ENCODE results near the gene LIME1. TPM values are rescaled to one million over a fixed set of nuclear protein-coding genes. Genes with fewer than 3 reads are reported as not detected.

The LIME1 gene
- total RNA-seq, 1 donor from 2014 or later = 8.1 TPM

GRCh38 chr20:63734946-63735858 lies 1.3 kb upstream of the LIME1 start:
- intact Hi-C loops (cut with DNase I) = no loop called here
- peak; percentile 58 for DNase-seq (ENCODE audit: low spot score)

GRCh38 chr20:63736893-63737694 lies 630 bp downstream of the LIME1 start:
- DNase-seq (ENCODE audit: low spot score) = peak; percentile 63
- ATAC-seq = no peak
- intact Hi-C loops (cut with DNase I) = no loop called here

More at GRCh38 chr20:63734946-63735858, 1.3 kb upstream of the LIME1 start:
- no peak for ATAC-seq

GRCh38 chr20:63737695-63737944 lies 1.2 kb downstream of the LIME1 start:
- no peak for DNase-seq (ENCODE audit: low spot score)
- no peak for ATAC-seq
- intact Hi-C loops (cut with DNase I) = no loop called here

GRCh38 chr20:63737945-63738686 lies 1.7 kb downstream of the LIME1 start:
- intact Hi-C loops (cut with DNase I) = no loop called here

GRCh38 chr20:63738687-63739129 lies 2.2 kb downstream of the LIME1 start:
- peak; percentile 11 for ATAC-seq
- peak; percentile 79 for DNase-seq (ENCODE audit: low spot score)
- intact Hi-C loops (cut with DNase I) = no loop called here

More at GRCh38 chr20:63737945-63738686, 1.7 kb downstream of the LIME1 start:
- no peak for ATAC-seq
- DNase-seq (ENCODE audit: low spot score) = peak; percentile 71

GRCh38 chr20:63739130-63740069 lies 2.9 kb downstream of the LIME1 start, which contains the start of gene SLC2A4RG:
TSS of gene SLC2A4RG (plus strand) at chr20:63739776. CDS start at chr20:63739913, 137 bp downstream.
- ATAC-seq (peak; percentile 51), DNase-seq (ENCODE audit: low spot score) (peak; percentile 89)
- intact Hi-C loops (cut with DNase I) = loop anchor here (10.0 kb wide), 1 partner anchor 75 kb away; no protein-coding TSS in a partner anchor

- ATAC-seq (no peak), DNase-seq (ENCODE audit: low spot score) (peak; percentile 84)
- intact Hi-C loops (cut with DNase I) = loop anchor here (10.0 kb wide), 1 partner anchor 75 kb away; no protein-coding TSS in a partner anchor
Measured at GRCh38 chr20:63740070-63740626, 3.7 kb downstream of the LIME1 start.

- DNase-seq (ENCODE audit: low spot score) = peak; percentile 98
- ATAC-seq = peak; percentile 91
- intact Hi-C loops (cut with DNase I) = loop anchor here (10.0 kb wide), 1 partner anchor 76 kb away; no protein-coding TSS in a partner anchor
Measured at GRCh38 chr20:63740627-63741353, 4.3 kb downstream of the LIME1 start.

GRCh38 chr20:63741354-63741675 lies 4.9 kb downstream of the LIME1 start:
- ATAC-seq (no peak), DNase-seq (ENCODE audit: low spot score) (no peak)
- intact Hi-C loops (cut with DNase I) = loop anchor here (10.0 kb wide), 1 partner anchor 77 kb away; no protein-coding TSS in a partner anchor

- no peak for ATAC-seq
- DNase-seq (ENCODE audit: low spot score) = no peak
- intact Hi-C loops (cut with DNase I) = loop anchor here (10.0 kb wide), 1 partner anchor 77 kb away; no protein-coding TSS in a partner anchor
Measured at GRCh38 chr20:63741676-63742380, 5.4 kb downstream of the LIME1 start.

GRCh38 chr20:63742381-63743024 lies 6.0 kb downstream of the LIME1 start:
- intact Hi-C loops (cut with DNase I) = loop anchor here (10.0 kb wide), 1 partner anchor 78 kb away; no protein-coding TSS in a partner anchor
- no peak for ATAC-seq
- peak; percentile 66 for DNase-seq (ENCODE audit: low spot score)

- DNase-seq (ENCODE audit: low spot score) = peak; percentile 57
- no peak for ATAC-seq
- intact Hi-C loops (cut with DNase I) = loop anchor here (10.0 kb wide), 1 partner anchor 79 kb away; no protein-coding TSS in a partner anchor
Measured at GRCh38 chr20:63743210-63743970, 6.9 kb downstream of the LIME1 start.

- intact Hi-C loops (cut with DNase I) = loop anchor here (10.0 kb wide), 1 partner anchor 79 kb away; no protein-coding TSS in a partner anchor
- no peak for DNase-seq (ENCODE audit: low spot score)
- ATAC-seq = no peak
Measured at GRCh38 chr20:63744158-63744557, 7.7 kb downstream of the LIME1 start.

GRCh38 chr20:63744574-63745423 lies 8.3 kb downstream of the LIME1 start:
- no peak for DNase-seq (ENCODE audit: low spot score)
- intact Hi-C loops (cut with DNase I) = loop anchor here (10.0 kb wide), 1 partner anchor 80 kb away; no protein-coding TSS in a partner anchor
- ATAC-seq = no peak
